Skeletal muscle satellite cell (primary cell): Measurements from ENCODE around the gene GNB5.

Experiments used
- H3K27me3 ChIP-seq: 2 replicates; pipeline ENCODE4 v1.7.0; 2013; ENCODE audit warnings: low read length; ENCODE audit not compliant: control insufficient read depth, insufficient read depth
- H3K36me3 ChIP-seq: 2 replicates; pipeline ENCODE4 v1.7.0; 2013; ENCODE audit warnings: mild to moderate bottlenecking, control low read depth, low read length; ENCODE audit not compliant: insufficient read depth
- H3K4me1 ChIP-seq: 2 replicates; pipeline ENCODE4 v1.7.0; 2013; ENCODE audit warnings: low read length; ENCODE audit not compliant: control insufficient read depth, insufficient read depth
- H3K4me2 ChIP-seq: 2 replicates; pipeline ENCODE4 v1.7.0; 2013; ENCODE audit warnings: mild to moderate bottlenecking, low read length
- H3K4me3 ChIP-seq: 2 replicates; pipeline ENCODE4 v1.7.0; 2013; ENCODE audit warnings: low read length
- H3K9ac ChIP-seq: 2 replicates; pipeline ENCODE4 v1.7.0; 2013; ENCODE audit warnings: mild to moderate bottlenecking, low read depth, low read length, moderate library complexity
- H3K9me3 ChIP-seq: replicated peaks from 2 replicates; pipeline ENCODE4 v1.7.0; 2013; ENCODE audit warnings: mild to moderate bottlenecking, control low read depth, low read length

GNB5 gene

DNA sequence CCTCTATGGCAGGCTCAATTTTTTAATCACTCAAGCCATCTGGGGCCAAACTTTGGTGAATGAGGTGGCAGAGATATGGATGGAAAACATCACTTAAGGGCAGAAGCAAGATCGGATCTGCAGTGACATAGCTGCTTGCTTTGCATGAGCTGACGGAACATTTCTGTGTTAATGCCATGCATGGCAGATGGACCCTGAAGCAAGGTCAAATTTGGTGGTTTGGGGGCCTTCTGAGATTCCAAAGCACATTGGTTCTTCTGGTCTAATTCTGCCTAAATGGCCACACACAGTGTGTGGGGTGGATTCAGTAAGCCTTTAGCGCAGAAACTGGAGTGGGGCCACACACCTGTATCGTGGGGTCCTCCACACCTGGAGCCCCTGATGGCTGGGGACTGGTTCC, 40.3 kb downstream of the GNB5 start:
- H3K9ac ChIP-seq, result no peak overlapping the region
- no peaks in the 10 kb centered on the region for H3K27me3 ChIP-seq
- no peak overlapping the region for H3K4me3 ChIP-seq
- H3K36me3 ChIP-seq, result peaks cover 15% of the 10 kb centered on the region
- H3K4me2 ChIP-seq, result no peak overlapping the region
- no peaks in the 10 kb centered on the region for H3K9me3 ChIP-seq
- H3K4me1 ChIP-seq, result no peaks in the 10 kb centered on the region

GRCh38 chr15:52150043-52150825, 41.0 kb downstream of the GNB5 start:
- peaks cover 15% of the 10 kb centered on the region for H3K36me3 ChIP-seq

DNA sequence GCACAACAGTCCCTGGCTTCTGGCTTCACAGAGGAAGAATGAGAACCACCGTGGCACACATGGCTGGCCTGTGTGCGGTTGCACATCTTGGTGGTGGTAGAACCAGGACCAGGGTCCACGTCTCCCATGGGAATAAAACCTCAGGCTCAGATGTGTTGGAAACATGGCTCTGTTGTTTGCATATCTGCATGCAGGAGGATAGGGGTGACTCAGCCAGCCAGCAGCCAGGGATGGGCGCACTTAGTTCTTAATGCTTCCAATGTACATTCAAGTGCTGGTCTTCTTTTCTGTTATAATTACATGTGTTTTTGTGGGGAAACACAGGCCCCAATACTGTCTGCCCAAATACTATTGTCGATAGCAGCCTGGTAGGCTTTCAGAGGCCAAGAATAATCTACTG, 42.8 kb downstream of the GNB5 start:
- Histone ChIP-seq H3K4me1 (peaks cover 14% of the 10 kb centered on the region), H3K9me3 (no peaks in the 10 kb centered on the region), H3K36me3 (peaks cover 15% of the 10 kb centered on the region), H3K27me3 (no peaks in the 10 kb centered on the region), H3K9ac (no peak overlapping the region), H3K4me3 (no peak overlapping the region), H3K4me2 (no peak overlapping the region)

More at GRCh38 chr15:52150043-52150825, 41.0 kb downstream of the GNB5 start:
- Histone ChIP-seq H3K27me3 (no peaks in the 10 kb centered on the region), H3K9me3 (no peaks in the 10 kb centered on the region), H3K4me1 (no peaks in the 10 kb centered on the region), H3K4me3 (no peak overlapping the region), H3K9ac (no peak overlapping the region), H3K4me2 (no peak overlapping the region)

GRCh38 chr15:52146776-52147175, 44.4 kb downstream of the GNB5 start:
- no peak overlapping the region for H3K4me2 ChIP-seq
- H3K9ac ChIP-seq, result no peak overlapping the region
- peaks cover 15% of the 10 kb centered on the region for H3K36me3 ChIP-seq
- H3K4me3 ChIP-seq, result no peak overlapping the region
- H3K4me1 ChIP-seq, result peaks cover 17% of the 10 kb centered on the region
- no peaks in the 10 kb centered on the region for H3K27me3 ChIP-seq
- H3K9me3 ChIP-seq, result no peaks in the 10 kb centered on the region

DNA sequence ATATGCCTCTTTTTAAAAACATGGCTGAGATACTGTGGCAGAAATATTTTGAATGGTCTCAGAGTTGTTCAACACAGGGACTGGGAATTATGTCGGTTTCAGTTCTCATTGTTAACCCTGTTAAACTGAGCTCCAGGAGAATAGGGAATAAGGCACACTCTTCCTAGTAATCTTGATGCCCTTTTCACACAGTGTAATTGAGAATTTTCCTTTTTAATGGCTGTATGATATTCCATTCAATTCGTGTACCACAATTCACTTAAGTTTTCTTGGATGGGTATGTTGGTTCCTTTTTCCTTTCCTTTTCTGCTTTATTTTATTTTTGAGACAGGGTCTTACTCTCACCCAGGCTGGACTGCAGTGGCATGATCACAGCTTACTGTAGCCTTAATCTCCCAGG, 44.9 kb downstream of the GNB5 start:
- H3K36me3 ChIP-seq, result peaks cover 15% of the 10 kb centered on the region
- no peaks in the 10 kb centered on the region for H3K9me3 ChIP-seq
- H3K4me2 ChIP-seq, result no peak overlapping the region
- no peak overlapping the region for H3K9ac ChIP-seq
- peaks cover 17% of the 10 kb centered on the region for H3K4me1 ChIP-seq
- H3K4me3 ChIP-seq, result no peak overlapping the region
- no peaks in the 10 kb centered on the region for H3K27me3 ChIP-seq

DNA sequence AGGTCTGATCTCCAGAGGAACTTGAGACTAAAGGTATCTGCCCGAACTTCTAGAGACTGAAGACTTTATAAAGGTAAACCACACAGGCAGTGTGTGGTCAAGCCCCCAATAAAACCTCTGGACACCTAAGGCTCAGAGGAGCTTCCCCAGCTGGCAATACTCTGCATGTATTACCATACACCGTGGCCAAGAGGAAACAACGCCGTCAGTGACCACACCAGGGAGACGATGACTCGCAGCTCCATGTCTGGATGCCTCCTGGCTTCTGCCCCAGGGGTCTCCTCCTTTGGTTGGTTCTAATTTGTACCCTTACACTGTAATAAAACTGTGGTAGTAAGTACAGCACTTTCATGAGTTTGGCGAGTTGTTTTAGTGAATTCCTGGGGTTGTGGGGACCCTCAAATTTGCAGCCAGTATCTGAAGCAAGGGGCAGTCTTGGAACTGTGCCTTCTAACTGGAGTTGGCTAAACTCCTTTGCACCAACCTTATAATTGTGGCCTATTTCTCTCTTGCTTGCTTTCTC, 46.5 kb downstream of the GNB5 start:
- H3K36me3 ChIP-seq, result peaks cover 10% of the 10 kb centered on the region
- H3K4me2 ChIP-seq, result peak overlapping the region; percentile 13
- no peak overlapping the region for H3K4me3 ChIP-seq
- no peaks in the 10 kb centered on the region for H3K9me3 ChIP-seq
- H3K4me1 ChIP-seq, result peaks cover 22% of the 10 kb centered on the region
- peak overlapping the region; percentile 59 for H3K9ac ChIP-seq
- H3K27me3 ChIP-seq, result no peaks in the 10 kb centered on the region

DNA sequence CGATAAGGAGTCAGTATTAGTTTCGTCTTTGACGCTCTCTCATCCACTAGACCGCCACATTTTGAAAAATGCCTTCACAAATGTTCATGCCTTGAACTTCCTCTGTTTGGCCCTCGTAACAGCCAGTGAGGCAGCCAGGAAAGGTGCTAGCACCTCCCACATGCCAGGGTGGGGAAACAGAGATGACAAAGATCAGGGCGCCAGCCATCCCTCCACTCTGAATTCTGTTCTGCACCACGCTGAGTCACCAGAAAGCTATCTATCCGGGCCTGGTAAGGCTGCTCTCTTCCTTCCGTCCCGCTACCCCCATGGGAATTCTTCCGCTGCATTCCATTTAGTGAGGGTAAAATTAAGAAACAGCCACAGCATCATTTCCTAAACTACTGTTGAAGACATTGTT, 47.3 kb downstream of the GNB5 start:
- H3K4me1 ChIP-seq, result peaks cover 30% of the 10 kb centered on the region
- no peaks in the 10 kb centered on the region for H3K9me3 ChIP-seq
- H3K9ac ChIP-seq, result peak overlapping the region; percentile 19
- peaks cover 2% of the 10 kb centered on the region for H3K36me3 ChIP-seq
- no peak overlapping the region for H3K4me3 ChIP-seq
- no peaks in the 10 kb centered on the region for H3K27me3 ChIP-seq
- H3K4me2 ChIP-seq, result no peak overlapping the region

- peaks cover 5% of the 10 kb centered on the region for H3K36me3 ChIP-seq
- no peak overlapping the region for H3K9ac ChIP-seq
- H3K4me2 ChIP-seq, result no peak overlapping the region
- no peak overlapping the region for H3K4me3 ChIP-seq
- no peaks in the 10 kb centered on the region for H3K27me3 ChIP-seq
- no peaks in the 10 kb centered on the region for H3K9me3 ChIP-seq
- H3K4me1 ChIP-seq, result peaks cover 39% of the 10 kb centered on the region
Observed at GRCh38 chr15:52140646-52141045, 50.5 kb downstream of the GNB5 start.

- peak overlapping the region; percentile 70 for H3K9ac ChIP-seq
- H3K9me3 ChIP-seq, result no peaks in the 10 kb centered on the region
- peaks cover 7% of the 10 kb centered on the region for H3K36me3 ChIP-seq
- peak overlapping the region; percentile 33 for H3K4me2 ChIP-seq
- no peaks in the 10 kb centered on the region for H3K27me3 ChIP-seq
- H3K4me3 ChIP-seq, result no peak overlapping the region
- H3K4me1 ChIP-seq, result peaks cover 42% of the 10 kb centered on the region
Observed at GRCh38 chr15:52139599-52140462, 51.4 kb downstream of the GNB5 start.

- H3K4me3 ChIP-seq, result no peak overlapping the region
- H3K36me3 ChIP-seq, result peaks cover 16% of the 10 kb centered on the region
- no peaks in the 10 kb centered on the region for H3K9me3 ChIP-seq
- no peaks in the 10 kb centered on the region for H3K27me3 ChIP-seq
- H3K9ac ChIP-seq, result no peak overlapping the region
- peaks cover 27% of the 10 kb centered on the region for H3K4me1 ChIP-seq
- no peak overlapping the region for H3K4me2 ChIP-seq
Observed at GRCh38 chr15:52137432-52138357, 53.5 kb downstream of the GNB5 start.
